WTC11 (cell line): ENCODE results near the gene C11orf65. TPM values are rescaled to one million over a fixed set of nuclear protein-coding genes. Genes with fewer than 3 reads are reported as not detected.
A peak's percentile ranks its signal among the peaks of the same experiment; 100 is the strongest.
"Not testable (repeated sequence)": the region's sequence is repeated elsewhere in the genome, so short reads cannot be mapped to it uniquely, and the experiment has no call there.

Experiments
- ATAC-seq: fragments of 200-7000 bp; cut with Tn5 transposase; 2 replicates; pipeline ENCODE4 v1.10.0; 2021; ENCODE audit warnings: mild to moderate bottlenecking, moderate library complexity
- CTCF ChIA-PET: fragments of 300-600 bp; sonication (Branson Sonifier 250); formaldehyde crosslinking; loops from one replicate; lab custom pipeline; 2021; ENCODE audit warnings: antibody characterized with exemption; lab: Charles Lee
- POLR2A ChIA-PET: fragments of 350-600 bp; sonication (Branson Sonifier 250); formaldehyde crosslinking; loops from one replicate; lab custom pipeline; 2021; ENCODE audit warnings: antibody characterized with exemption; lab: Charles Lee
- DNase-seq: peaks from one replicate; pipeline ENCODE4 v3.0.0; 2021; ENCODE audit warnings: low spot score
- H3K27ac Mint-ChIP-seq: 2 replicates; pipeline ENCODE4 v1.8.0; 2021; ENCODE audit warnings: mixed read lengths
- H3K27me3 Mint-ChIP-seq: 2 replicates; pipeline ENCODE4 v1.8.0; 2021; ENCODE audit warnings: low read depth, mild to moderate bottlenecking, moderate library complexity, mixed read lengths
- H3K36me3 Mint-ChIP-seq: 2 replicates; pipeline ENCODE4 v1.8.0; 2021; ENCODE audit warnings: mixed read lengths
- H3K4me1 Mint-ChIP-seq: 2 replicates; pipeline ENCODE4 v1.8.0; 2022; ENCODE audit warnings: mixed read lengths
- H3K4me3 Mint-ChIP-seq: 2 replicates; pipeline ENCODE4 v1.8.0; 2021; ENCODE audit warnings: mild to moderate bottlenecking, moderate library complexity, mixed read lengths
- H3K9me3 Mint-ChIP-seq: 2 replicates; pipeline ENCODE4 v1.8.0; 2021; ENCODE audit warnings: mixed read lengths
- ATF2 ChIP-seq: sonication (generic); formaldehyde crosslinking; IDR thresholded peaks from 2 replicates; pipeline ENCODE4 v1.8.1; 2022; ENCODE audit warnings: low read depth, missing genetic modification reagents, borderline replicate concordance
- ATF6 ChIP-seq: sonication (generic); formaldehyde crosslinking; IDR thresholded peaks from 2 replicates; pipeline ENCODE4 v1.8.1; 2023; ENCODE audit warnings: mild to moderate bottlenecking, missing genetic modification reagents
- CREB1 ChIP-seq: sonication (generic); formaldehyde crosslinking; IDR thresholded peaks from 2 replicates; pipeline ENCODE4 v1.8.0; 2023; ENCODE audit warnings: mild to moderate bottlenecking, missing genetic modification reagents
- ELF4 ChIP-seq: sonication (generic); formaldehyde crosslinking; IDR thresholded peaks from 2 replicates; pipeline ENCODE4 v1.8.1; 2022; ENCODE audit warnings: low read depth, mild to moderate bottlenecking, moderate library complexity, missing genetic modification reagents
- ERG ChIP-seq: fragments of 250-450 bp; sonication (Bioruptor Pico); IDR thresholded peaks from 2 replicates; pipeline ENCODE4 v1.8.0; 2021; ENCODE audit warnings: mild to moderate bottlenecking
- GTF2I ChIP-seq: fragments of 250-450 bp; sonication (Bioruptor Pico); conservative IDR thresholded peaks from 2 replicates; pipeline ENCODE4 v1.4.0; 2021; ENCODE audit warnings: mild to moderate bottlenecking
- HMGA2 ChIP-seq: fragments of 250-450 bp; sonication (Bioruptor Pico); IDR thresholded peaks from 2 replicates; pipeline ENCODE4 v1.4.0; 2021; ENCODE audit warnings: mild to moderate bottlenecking, moderate library complexity
- NR2C2 ChIP-seq: sonication (generic); formaldehyde crosslinking; IDR thresholded peaks from 2 replicates; pipeline ENCODE4 v1.8.0; 2022; ENCODE audit warnings: mild to moderate bottlenecking, missing genetic modification reagents
- RELA ChIP-seq: sonication (generic); formaldehyde crosslinking; IDR thresholded peaks from 2 replicates; pipeline ENCODE4 v1.8.1; 2022; ENCODE audit warnings: missing genetic modification reagents, mild to moderate bottlenecking, borderline replicate concordance
- TP53 ChIP-seq: sonication (generic); formaldehyde crosslinking; IDR thresholded peaks from 2 replicates; pipeline ENCODE4 v1.8.1; 2023; ENCODE audit warnings: mild to moderate bottlenecking, missing genetic modification reagents
- ZNF121 ChIP-seq: sonication (generic); formaldehyde crosslinking; IDR thresholded peaks from 2 replicates; pipeline ENCODE4 v1.8.0; 2023; ENCODE audit warnings: missing genetic modification reagents
- ZNF532 ChIP-seq: fragments of 250-450 bp; sonication (Bioruptor Pico); IDR thresholded peaks from 2 replicates; pipeline ENCODE4 v1.9.0; 2021; ENCODE audit warnings: mild to moderate bottlenecking, borderline replicate concordance
- total RNA-seq: library from RNA; stranded (reverse); gene quantifications from 3 replicates; pipeline ENCODE4 v1.2.3, GENCODE V29; 2021
- TF ChIP-seq, protein P1 (sequence below): sonication (generic); formaldehyde crosslinking; conservative IDR thresholded peaks from 2 replicates; pipeline ENCODE4 v1.8.1; 2023; ENCODE audit warnings: mild to moderate bottlenecking, low read depth, missing genetic modification reagents, moderate library complexity

C11orf65 gene
- total RNA-seq, 1 experiment from 2014 or later, result 0.83 TPM

GRCh38 chr11:108398439-108398838 is 68.9 kb downstream of the C11orf65 start:
- H3K27ac Mint-ChIP-seq, result no peak overlapping the region

GRCh38 chr11:108396672-108397071 is 70.7 kb downstream of the C11orf65 start:
- H3K36me3 Mint-ChIP-seq, H3K4me1 Mint-ChIP-seq, H3K4me3 Mint-ChIP-seq, CTCF ChIA-PET, POLR2A ChIA-PET, ATAC-seq, DNase-seq, H3K27ac Mint-ChIP-seq, H3K9me3 Mint-ChIP-seq, H3K27me3 Mint-ChIP-seq: not testable (repeated sequence)
- TF ChIP-seq HMGA2 (CRISPR knock-in tag), result peak; percentile 87; the same call in 1 of the 2 replicates

More at GRCh38 chr11:108398439-108398838, 68.9 kb downstream of the C11orf65 start:
- no peaks in the 10 kb centered on the region for H3K27me3 Mint-ChIP-seq
- no peaks in the 10 kb centered on the region for H3K4me1 Mint-ChIP-seq
- ChIA-PET POLR2A (no interaction called here), CTCF (interaction anchor here (1.0 kb wide), 1 partner anchor 9 kb away, joined by 4 read pairs; no protein-coding TSS in a partner anchor)
- TF ChIP-seq CREB1 (CRISPR knock-in tag) (no peak), GTF2I (CRISPR knock-in tag) (no peak), ERG (CRISPR knock-in tag) (no peak), RELA (CRISPR knock-in tag) (no peak), ELF4 (CRISPR knock-in tag) (no peak), TP53 (no peak), ATF6 (CRISPR knock-in tag) (no peak)
- TF ChIP-seq, protein P1, sequence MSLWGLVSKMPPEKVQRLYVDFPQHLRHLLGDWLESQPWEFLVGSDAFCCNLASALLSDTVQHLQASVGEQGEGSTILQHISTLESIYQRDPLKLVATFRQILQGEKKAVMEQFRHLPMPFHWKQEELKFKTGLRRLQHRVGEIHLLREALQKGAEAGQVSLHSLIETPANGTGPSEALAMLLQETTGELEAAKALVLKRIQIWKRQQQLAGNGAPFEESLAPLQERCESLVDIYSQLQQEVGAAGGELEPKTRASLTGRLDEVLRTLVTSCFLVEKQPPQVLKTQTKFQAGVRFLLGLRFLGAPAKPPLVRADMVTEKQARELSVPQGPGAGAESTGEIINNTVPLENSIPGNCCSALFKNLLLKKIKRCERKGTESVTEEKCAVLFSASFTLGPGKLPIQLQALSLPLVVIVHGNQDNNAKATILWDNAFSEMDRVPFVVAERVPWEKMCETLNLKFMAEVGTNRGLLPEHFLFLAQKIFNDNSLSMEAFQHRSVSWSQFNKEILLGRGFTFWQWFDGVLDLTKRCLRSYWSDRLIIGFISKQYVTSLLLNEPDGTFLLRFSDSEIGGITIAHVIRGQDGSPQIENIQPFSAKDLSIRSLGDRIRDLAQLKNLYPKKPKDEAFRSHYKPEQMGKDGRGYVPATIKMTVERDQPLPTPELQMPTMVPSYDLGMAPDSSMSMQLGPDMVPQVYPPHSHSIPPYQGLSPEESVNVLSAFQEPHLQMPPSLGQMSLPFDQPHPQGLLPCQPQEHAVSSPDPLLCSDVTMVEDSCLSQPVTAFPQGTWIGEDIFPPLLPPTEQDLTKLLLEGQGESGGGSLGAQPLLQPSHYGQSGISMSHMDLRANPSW (CRISPR knock-in tag), result no peak
- DNase-seq, result no peak
- no peaks in the 10 kb centered on the region for H3K36me3 Mint-ChIP-seq
- H3K4me3 Mint-ChIP-seq, result no peak overlapping the region
- no peak for ATAC-seq
- no peaks in the 10 kb centered on the region for H3K9me3 Mint-ChIP-seq

DNA sequence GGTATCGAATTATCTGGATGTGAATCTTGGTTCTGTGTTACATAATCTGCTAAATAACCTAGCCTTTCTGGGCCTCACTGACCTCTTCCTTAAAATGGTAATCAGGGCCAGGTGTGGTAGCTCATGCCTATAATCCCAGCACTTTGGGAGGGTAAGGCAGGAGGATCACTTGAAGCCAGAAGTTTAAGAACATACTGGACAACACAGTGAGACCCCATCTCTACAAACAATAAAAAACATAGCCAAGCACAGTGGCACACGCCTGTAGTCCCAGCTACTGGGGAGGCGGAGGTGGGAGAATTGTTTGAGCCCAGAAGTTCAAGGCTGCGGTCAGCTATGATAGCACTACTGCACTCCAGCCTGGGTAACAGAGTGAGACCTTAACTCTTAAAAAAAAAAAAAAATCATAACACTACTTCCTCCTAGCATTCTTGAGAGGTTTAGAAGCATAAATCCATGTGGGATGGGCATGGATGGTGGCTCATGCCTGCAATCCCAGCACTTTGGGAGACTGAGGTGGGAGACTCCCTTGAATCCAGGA is 72.5 kb downstream of the C11orf65 start:
- POLR2A ChIA-PET, result no interaction called here
- Mint-ChIP-seq H3K9me3 (no peaks in the 10 kb centered on the region), H3K36me3 (no peaks in the 10 kb centered on the region), H3K27ac (no peak overlapping the region), H3K4me1 (no peaks in the 10 kb centered on the region), H3K4me3 (no peak overlapping the region), H3K27me3 (no peaks in the 10 kb centered on the region)
- CTCF ChIA-PET, result no interaction called here
- no peak for ATAC-seq
- DNase-seq, result no peak
- TF ChIP-seq ZNF532 (no peak), ZNF121 (CRISPR knock-in tag) (0 out of 2 replicates have a peak, but pooled peaks have one; percentile 27), GTF2I (CRISPR knock-in tag) (no peak), NR2C2 (CRISPR knock-in tag) (no peak), ATF2 (no peak)
